ENCODE results near the gene TRPM8.

TRPM8 gene

GRCh38 chr2:233996000-233996399 lies 78.8 kb downstream of the TRPM8 start:
- no peak for TF ChIP-seq TAF1 (IDR thresholded peaks at IDR 0.05; ENCODE audit: borderline replicate concordance, insufficient read depth, low read length)
- TF ChIP-seq REST (IDR thresholded peaks at IDR 0.05; ENCODE audit: insufficient read depth in 1 of 2, low read depth in 2 of 2, low read length in 2 of 2) = no peak
- no peak for TF ChIP-seq POLR2AphosphoS5 (IDR thresholded peaks at IDR 0.05; ENCODE audit: low read depth, low read length)
- no peak for TF ChIP-seq FOXP2 (optimal IDR thresholded peaks at IDR 0.05; ENCODE audit: borderline replicate concordance, extremely low read depth, extremely low read length, insufficient read depth)
- no peak for TF ChIP-seq SIN3A (IDR thresholded peaks at IDR 0.05; ENCODE audit: borderline replicate concordance, insufficient read depth, low read length)

GRCh38 chr2:233996461-233996860 lies 79.3 kb downstream of the TRPM8 start:
- TF ChIP-seq SIN3A (IDR thresholded peaks at IDR 0.05; ENCODE audit: borderline replicate concordance, insufficient read depth, low read length) = no peak
- no peak for TF ChIP-seq REST (IDR thresholded peaks at IDR 0.05; ENCODE audit: insufficient read depth in 1 of 2, low read depth in 2 of 2, low read length in 2 of 2)
- no peak for TF ChIP-seq FOXP2 (optimal IDR thresholded peaks at IDR 0.05; ENCODE audit: borderline replicate concordance, extremely low read depth, extremely low read length, insufficient read depth)
- TF ChIP-seq TAF1 (IDR thresholded peaks at IDR 0.05; ENCODE audit: borderline replicate concordance, insufficient read depth, low read length) = no peak
- TF ChIP-seq POLR2AphosphoS5 (IDR thresholded peaks at IDR 0.05; ENCODE audit: low read depth, low read length) = no peak

GRCh38 chr2:233997707-233998106 lies 80.5 kb downstream of the TRPM8 start:
- TF ChIP-seq REST (IDR thresholded peaks at IDR 0.05; ENCODE audit: insufficient read depth in 1 of 2, low read depth in 2 of 2, low read length in 2 of 2) = no peak
- TF ChIP-seq FOXP2 (optimal IDR thresholded peaks at IDR 0.05; ENCODE audit: borderline replicate concordance, extremely low read depth, extremely low read length, insufficient read depth) = no peak
- TF ChIP-seq POLR2AphosphoS5 (IDR thresholded peaks at IDR 0.05; ENCODE audit: low read depth, low read length) = no peak
- TF ChIP-seq TAF1 (IDR thresholded peaks at IDR 0.05; ENCODE audit: borderline replicate concordance, insufficient read depth, low read length) = no peak
- TF ChIP-seq SIN3A (IDR thresholded peaks at IDR 0.05; ENCODE audit: borderline replicate concordance, insufficient read depth, low read length) = no peak

GRCh38 chr2:233999182-233999581 lies 82.0 kb downstream of the TRPM8 start:
- TF ChIP-seq POLR2AphosphoS5 (IDR thresholded peaks at IDR 0.05; ENCODE audit: low read depth, low read length) = no peak
- TF ChIP-seq REST (IDR thresholded peaks at IDR 0.05; ENCODE audit: insufficient read depth in 1 of 2, low read depth in 2 of 2, low read length in 2 of 2) = no peak
- TF ChIP-seq TAF1 (IDR thresholded peaks at IDR 0.05; ENCODE audit: borderline replicate concordance, insufficient read depth, low read length) = no peak
- TF ChIP-seq SIN3A (IDR thresholded peaks at IDR 0.05; ENCODE audit: borderline replicate concordance, insufficient read depth, low read length) = no peak
- no peak for TF ChIP-seq FOXP2 (optimal IDR thresholded peaks at IDR 0.05; ENCODE audit: borderline replicate concordance, extremely low read depth, extremely low read length, insufficient read depth)

Measured in PFSK-1 (cell line).